Endodermal cell (in vitro differentiated cells): Measurements from ENCODE around the gene FAAH. TPM values are rescaled to one million over a fixed set of nuclear protein-coding genes. Genes with fewer than 3 reads are reported as not detected.

Experiments
- DNase-seq: peaks from one replicate; pipeline ENCODE4 v3.0.0-alpha.2; 2017
- H3K27ac ChIP-seq: 2 replicates; pipeline ENCODE4 v1.5.1; 2013; ENCODE audit warnings: mild to moderate bottlenecking, low read depth, low read length, moderate library complexity
- H3K27me3 ChIP-seq: 2 replicates; pipeline ENCODE4 v1.6.1; 2013; ENCODE audit warnings: mild to moderate bottlenecking, low read length, moderate library complexity; ENCODE audit not compliant: insufficient read depth, control insufficient read depth, poor library complexity, severe bottlenecking
- H3K36me3 ChIP-seq: 2 replicates; pipeline ENCODE4 v1.7.0; 2013; ENCODE audit warnings: mild to moderate bottlenecking, low read length, moderate library complexity; ENCODE audit not compliant: control insufficient read depth, insufficient read depth
- H3K4me1 ChIP-seq: one replicate; pipeline ENCODE4 v1.7.0; 2013; ENCODE audit warnings: low read length; ENCODE audit not compliant: control insufficient read depth, insufficient read depth
- H3K4me3 ChIP-seq: 2 replicates; pipeline ENCODE4 v1.5.1; 2013; ENCODE audit warnings: mild to moderate bottlenecking, low read length, moderate library complexity
- H3K9ac ChIP-seq: 2 replicates; pipeline ENCODE4 v1.6.1; 2013; ENCODE audit warnings: mild to moderate bottlenecking, low read length, moderate library complexity; ENCODE audit not compliant: poor library complexity, severe bottlenecking; ENCODE audit errors: extremely low read depth
- H3K9me3 ChIP-seq: 2 replicates; pipeline ENCODE4 v1.6.1; 2013; ENCODE audit warnings: mild to moderate bottlenecking, low read length, moderate library complexity; ENCODE audit not compliant: control insufficient read depth
- H3K27ac Mint-ChIP-seq: 2 replicates; pipeline ENCODE4 v1.8.0; 2020; ENCODE audit warnings: mixed read lengths
- H3K27me3 Mint-ChIP-seq: 2 replicates; pipeline ENCODE4 v1.8.0; 2021; ENCODE audit warnings: mild to moderate bottlenecking, mixed read lengths; ENCODE audit not compliant: insufficient read depth
- H3K36me3 Mint-ChIP-seq: 2 replicates; pipeline ENCODE4 v1.8.0; 2020; ENCODE audit warnings: low read depth, mixed read lengths
- H3K4me1 Mint-ChIP-seq: 2 replicates; pipeline ENCODE4 v1.8.0; 2020; ENCODE audit warnings: mixed read lengths
- H3K4me3 Mint-ChIP-seq: 2 replicates; pipeline ENCODE4 v1.8.0; 2020; ENCODE audit warnings: mild to moderate bottlenecking, moderate library complexity, mixed read lengths
- H3K9me3 Mint-ChIP-seq: 2 replicates; pipeline ENCODE4 v1.8.0; 2020; ENCODE audit warnings: mild to moderate bottlenecking, mixed read lengths
- CTCF ChIP-seq: fragments of 200-600 bp; sonication (generic); conservative IDR thresholded peaks from 2 replicates; pipeline ENCODE4 v1.5.0; 2021; ENCODE audit warnings: antibody characterized with exemption, mild to moderate bottlenecking
- WGBS, 2 experiments: methylation state at CpG; one replicate each; pipeline versions ENCODE4 v1.1.5 to v1.1.7; 2013; ENCODE audit warnings: missing lambda C conversion rate in 2 of 2, mixed read lengths in 1 of 2; ENCODE audit not compliant: insufficient coverage in 1 of 2, insufficient read length in 1 of 2; 5-methylcytosine and 5-hydroxymethylcytosine counted together
- total RNA-seq, 2 donors: library from RNA; stranded (reverse); fragmentation: NEBNext Ultra II Directional in 1 of 2; extraction: Animal tissue kit (Norgen Biotek cat#: 25700) in 1 of 2; gene quantifications; 2 replicates in 1 of 2; 3 replicates in 1 of 2; pipeline ENCODE4 v1.2.1, GENCODE V29; 2021

Gene FAAH
- total RNA-seq, 2 donors from 2014 or later, result 27.1 to 56.6 TPM

DNA sequence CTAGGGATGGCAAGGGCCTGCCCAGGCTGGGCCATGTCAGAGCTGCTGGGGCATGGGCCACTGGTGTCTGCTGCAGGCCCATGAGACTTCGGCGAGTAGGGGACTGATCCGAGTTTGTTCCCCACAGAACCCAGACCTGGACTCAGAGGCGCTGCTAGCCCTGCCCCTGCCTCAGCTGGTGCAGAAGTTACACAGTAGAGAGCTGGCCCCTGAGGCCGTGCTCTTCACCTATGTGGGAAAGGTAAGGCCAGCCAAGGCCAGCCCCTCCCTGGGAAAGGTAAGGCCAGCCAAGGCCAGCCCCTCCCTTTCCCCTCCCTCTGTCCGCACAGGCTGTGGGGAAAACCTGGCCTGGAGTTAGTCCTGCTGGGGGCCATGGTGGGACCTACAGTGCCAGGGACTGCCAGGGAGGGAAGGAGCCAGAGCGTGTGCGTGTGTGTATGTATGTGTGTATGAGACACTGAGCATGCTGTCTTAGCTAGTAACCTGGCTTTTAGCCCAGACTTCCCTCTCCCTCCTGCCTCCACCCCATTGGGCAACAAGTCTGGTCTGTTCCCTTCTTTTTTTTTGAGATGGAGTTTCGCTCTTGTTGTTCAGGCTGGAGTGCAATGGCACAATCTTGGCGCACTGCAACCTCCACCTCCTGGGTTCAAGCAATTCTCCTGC, 8.0 kb downstream of the FAAH start:
- peaks cover 10% of the 10 kb centered on the region for H3K4me1 Mint-ChIP-seq
- no peaks in the 10 kb centered on the region for H3K9me3 Mint-ChIP-seq
- no peak overlapping the region for H3K4me3 ChIP-seq
- H3K27ac ChIP-seq, result no peak overlapping the region
- H3K9ac ChIP-seq, result no peak overlapping the region
- H3K9me3 ChIP-seq, result no peaks in the 10 kb centered on the region
- peak; percentile 94 for DNase-seq
- no peak overlapping the region for H3K4me3 Mint-ChIP-seq
- no peak for TF ChIP-seq CTCF
- H3K27ac Mint-ChIP-seq, result no peak overlapping the region
- peaks cover 3% of the 10 kb centered on the region for H3K4me1 ChIP-seq
- H3K27me3 ChIP-seq, result no peaks in the 10 kb centered on the region
- peaks cover 21% of the 10 kb centered on the region for H3K27me3 Mint-ChIP-seq
- no peaks in the 10 kb centered on the region for H3K36me3 ChIP-seq
- peaks cover 1% of the 10 kb centered on the region for H3K36me3 Mint-ChIP-seq
- 77 to 97% methylated on average over 4 to 10 of the region's 10 CpGs for WGBS, 2 experiments

- no peaks in the 10 kb centered on the region for H3K9me3 ChIP-seq
- H3K9me3 Mint-ChIP-seq, result no peaks in the 10 kb centered on the region
- H3K27me3 ChIP-seq, result peaks cover 16% of the 10 kb centered on the region
- peaks cover 16% of the 10 kb centered on the region for H3K4me1 Mint-ChIP-seq
- no peak overlapping the region for H3K4me3 ChIP-seq
- WGBS, 2 experiments, result 85 to 96% methylated on average over 5 of the region's 5 CpGs
- H3K27me3 Mint-ChIP-seq, result peaks cover 29% of the 10 kb centered on the region
- TF ChIP-seq CTCF, result no peak
- no peaks in the 10 kb centered on the region for H3K36me3 ChIP-seq
- H3K9ac ChIP-seq, result no peak overlapping the region
- no peak overlapping the region for H3K4me3 Mint-ChIP-seq
- no peak for DNase-seq
- peaks cover 5% of the 10 kb centered on the region for H3K36me3 Mint-ChIP-seq
- H3K27ac Mint-ChIP-seq, result no peak overlapping the region
- no peak overlapping the region for H3K27ac ChIP-seq
- peaks cover 3% of the 10 kb centered on the region for H3K4me1 ChIP-seq
These were observed 9.8 kb downstream of the FAAH start for GRCh38 chr1:46403916-46404315.

GRCh38 chr1:46404482-46405196, 10.5 kb downstream of the FAAH start:
- peaks cover 16% of the 10 kb centered on the region for H3K4me1 Mint-ChIP-seq
- TF ChIP-seq CTCF, result no peak
- no peaks in the 10 kb centered on the region for H3K9me3 Mint-ChIP-seq
- peaks cover 29% of the 10 kb centered on the region for H3K27me3 Mint-ChIP-seq
- Histone ChIP-seq H3K9me3 (no peaks in the 10 kb centered on the region), H3K27me3 (peaks cover 23% of the 10 kb centered on the region), H3K36me3 (no peaks in the 10 kb centered on the region), H3K9ac (no peak overlapping the region), H3K27ac (no peak overlapping the region), H3K4me3 (no peak overlapping the region), H3K4me1 (peaks cover 3% of the 10 kb centered on the region)
- no peak overlapping the region for H3K27ac Mint-ChIP-seq
- no peak overlapping the region for H3K4me3 Mint-ChIP-seq
- DNase-seq, result no peak
- H3K36me3 Mint-ChIP-seq, result peaks cover 5% of the 10 kb centered on the region
- WGBS, 2 experiments, result 88% methylated on average over 5 to 7 of the region's 7 CpGs
